ENCODE data around the gene MEF2A.

The MEF2A gene

GRCh38 chr15:99562238-99562637, 3.5 kb upstream of the MEF2A start:
- no peak for DNase-seq (ENCODE audit: low spot score)
- TF ChIP-seq, protein P1, sequence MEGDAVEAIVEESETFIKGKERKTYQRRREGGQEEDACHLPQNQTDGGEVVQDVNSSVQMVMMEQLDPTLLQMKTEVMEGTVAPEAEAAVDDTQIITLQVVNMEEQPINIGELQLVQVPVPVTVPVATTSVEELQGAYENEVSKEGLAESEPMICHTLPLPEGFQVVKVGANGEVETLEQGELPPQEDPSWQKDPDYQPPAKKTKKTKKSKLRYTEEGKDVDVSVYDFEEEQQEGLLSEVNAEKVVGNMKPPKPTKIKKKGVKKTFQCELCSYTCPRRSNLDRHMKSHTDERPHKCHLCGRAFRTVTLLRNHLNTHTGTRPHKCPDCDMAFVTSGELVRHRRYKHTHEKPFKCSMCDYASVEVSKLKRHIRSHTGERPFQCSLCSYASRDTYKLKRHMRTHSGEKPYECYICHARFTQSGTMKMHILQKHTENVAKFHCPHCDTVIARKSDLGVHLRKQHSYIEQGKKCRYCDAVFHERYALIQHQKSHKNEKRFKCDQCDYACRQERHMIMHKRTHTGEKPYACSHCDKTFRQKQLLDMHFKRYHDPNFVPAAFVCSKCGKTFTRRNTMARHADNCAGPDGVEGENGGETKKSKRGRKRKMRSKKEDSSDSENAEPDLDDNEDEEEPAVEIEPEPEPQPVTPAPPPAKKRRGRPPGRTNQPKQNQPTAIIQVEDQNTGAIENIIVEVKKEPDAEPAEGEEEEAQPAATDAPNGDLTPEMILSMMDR (IDR thresholded peaks at IDR 0.05): no peak

DNA sequence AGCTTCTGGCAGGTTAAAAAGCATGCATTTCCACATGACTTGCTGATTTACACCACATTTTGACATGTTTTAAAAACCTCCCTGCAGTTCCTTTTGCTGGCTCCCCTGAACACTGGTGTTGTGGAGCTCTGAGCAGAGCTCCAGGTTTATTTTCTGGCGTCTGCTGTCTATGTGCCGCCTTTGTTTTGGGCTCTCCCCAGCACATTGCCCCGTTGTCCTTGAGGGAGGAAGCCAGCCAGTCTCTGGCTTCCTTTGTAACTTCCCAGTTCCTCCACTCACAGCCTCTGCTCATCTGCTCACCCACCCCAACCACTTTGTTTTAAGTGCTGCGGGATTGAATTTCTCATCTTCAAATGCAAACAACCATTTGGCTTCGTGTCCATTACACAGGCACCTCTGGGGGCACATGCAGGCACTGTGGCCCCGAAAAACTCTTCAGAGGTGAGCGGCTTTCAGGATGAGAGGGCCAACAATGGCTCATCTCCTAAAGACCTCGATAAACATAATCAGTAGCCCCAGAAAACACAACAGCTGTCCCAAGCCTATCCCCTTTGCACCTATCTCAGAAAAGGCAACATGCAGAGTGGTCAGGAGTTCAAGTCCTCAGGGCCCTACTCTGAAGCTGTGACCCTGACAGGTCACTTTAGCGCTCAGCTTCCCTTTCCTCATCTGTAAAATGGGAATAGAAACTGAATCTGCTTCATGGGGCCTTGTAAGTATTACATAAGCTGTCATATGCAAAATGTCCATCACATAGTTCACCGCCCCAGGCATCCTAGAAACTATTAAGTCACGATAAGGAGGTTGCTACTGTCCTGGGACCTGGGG, 1.3 kb upstream of the MEF2A start:
- DNase-seq (ENCODE audit: low spot score): no peak
- TF ChIP-seq, protein P1 (IDR thresholded peaks at IDR 0.05): no peak
- peak overlapping the region; percentile 96 to 100 for H3K27ac ChIP-seq
- H3K4me3 ChIP-seq: peak overlapping the region; percentile 95

More at GRCh38 chr15:99562238-99562637, 3.5 kb upstream of the MEF2A start:
- Histone ChIP-seq H3K27ac (no peak overlapping the region), H3K4me3 (no peak overlapping the region)

DNA sequence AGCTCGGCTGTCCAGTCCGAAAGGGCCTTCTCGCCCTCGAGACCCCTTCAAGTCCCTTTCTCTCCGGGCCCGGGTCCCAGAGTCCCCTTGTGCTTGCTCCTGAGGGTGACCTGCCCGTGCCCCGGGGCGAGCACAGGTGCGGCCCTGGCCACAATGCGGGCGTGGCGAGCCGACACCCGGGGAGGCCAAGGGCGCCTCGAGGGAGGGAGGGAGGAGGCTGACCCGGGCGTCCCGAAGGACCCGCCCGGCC, 810 bp upstream of the MEF2A start:
- H3K27ac ChIP-seq: peak overlapping the region; percentile 96 to 100
- peak; percentile 89 for DNase-seq (ENCODE audit: low spot score)
- H3K4me3 ChIP-seq: peak overlapping the region; percentile 95
- TF ChIP-seq, protein P1 (IDR thresholded peaks at IDR 0.05): no peak

GRCh38 chr15:99566157-99566897, 543 bp downstream of the MEF2A start:
- peak; percentile 81 for DNase-seq (ENCODE audit: low spot score)
- peak overlapping the region; percentile 96 to 100 for H3K27ac ChIP-seq
- TF ChIP-seq, protein P1 (IDR thresholded peaks at IDR 0.05): no peak

GRCh38 chr15:99568625-99569352, 3.0 kb downstream of the MEF2A start:
- TF ChIP-seq, protein P1 (IDR thresholded peaks at IDR 0.05): no peak
- DNase-seq (ENCODE audit: low spot score): no peak
- Histone ChIP-seq H3K27ac (peak overlapping the region; percentile 96 to 100), H3K4me3 (peak overlapping the region; percentile 95)

More at GRCh38 chr15:99566157-99566897, 543 bp downstream of the MEF2A start:
- H3K4me3 ChIP-seq: peak overlapping the region; percentile 95

GRCh38 chr15:99571299-99571698, 5.5 kb downstream of the MEF2A start:
- TF ChIP-seq, protein P1 (IDR thresholded peaks at IDR 0.05): no peak
- no peak overlapping the region for H3K4me3 ChIP-seq
- no peak for DNase-seq (ENCODE audit: low spot score)
- peak overlapping the region in 1 of 2 donors; percentile 38 for H3K27ac ChIP-seq
